ENCODE data around the gene EXOC1L.
A peak's percentile ranks its signal among the peaks of the same experiment; 100 is the strongest.

The EXOC1L gene

DNA sequence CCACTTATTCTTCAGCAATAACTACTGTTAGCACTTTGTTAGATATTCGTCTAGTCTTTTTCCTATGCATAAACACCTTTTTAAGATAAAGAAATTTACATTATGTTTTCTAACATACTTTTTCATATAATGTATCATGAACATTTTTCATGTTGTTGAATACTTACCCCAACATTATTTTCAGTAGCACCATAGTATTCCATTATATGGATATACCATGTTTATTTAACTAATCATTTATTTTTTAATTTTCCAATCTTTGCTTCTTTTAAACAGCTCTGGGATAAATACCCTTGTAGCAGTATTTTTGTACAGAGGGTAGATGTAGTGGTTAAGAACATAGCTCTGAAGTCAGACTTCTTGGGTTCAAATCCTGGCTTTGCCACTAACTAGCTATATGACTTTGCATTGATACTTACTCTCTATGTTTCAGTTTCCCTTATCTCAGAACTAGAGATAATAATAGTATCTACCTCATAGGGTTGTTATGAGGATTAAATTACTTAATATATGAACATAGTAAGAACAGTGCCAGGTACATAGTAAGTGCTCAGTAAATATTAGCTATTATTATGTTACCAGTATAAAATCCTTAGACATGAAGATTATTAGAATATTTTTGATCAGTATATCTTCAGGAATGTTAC, 45.1 kb downstream of the EXOC1L start:
- no peak overlapping the region for H3K4me3 ChIP-seq (ENCODE audit: low read depth, low read length)
- TF ChIP-seq, protein P1, sequence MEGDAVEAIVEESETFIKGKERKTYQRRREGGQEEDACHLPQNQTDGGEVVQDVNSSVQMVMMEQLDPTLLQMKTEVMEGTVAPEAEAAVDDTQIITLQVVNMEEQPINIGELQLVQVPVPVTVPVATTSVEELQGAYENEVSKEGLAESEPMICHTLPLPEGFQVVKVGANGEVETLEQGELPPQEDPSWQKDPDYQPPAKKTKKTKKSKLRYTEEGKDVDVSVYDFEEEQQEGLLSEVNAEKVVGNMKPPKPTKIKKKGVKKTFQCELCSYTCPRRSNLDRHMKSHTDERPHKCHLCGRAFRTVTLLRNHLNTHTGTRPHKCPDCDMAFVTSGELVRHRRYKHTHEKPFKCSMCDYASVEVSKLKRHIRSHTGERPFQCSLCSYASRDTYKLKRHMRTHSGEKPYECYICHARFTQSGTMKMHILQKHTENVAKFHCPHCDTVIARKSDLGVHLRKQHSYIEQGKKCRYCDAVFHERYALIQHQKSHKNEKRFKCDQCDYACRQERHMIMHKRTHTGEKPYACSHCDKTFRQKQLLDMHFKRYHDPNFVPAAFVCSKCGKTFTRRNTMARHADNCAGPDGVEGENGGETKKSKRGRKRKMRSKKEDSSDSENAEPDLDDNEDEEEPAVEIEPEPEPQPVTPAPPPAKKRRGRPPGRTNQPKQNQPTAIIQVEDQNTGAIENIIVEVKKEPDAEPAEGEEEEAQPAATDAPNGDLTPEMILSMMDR (IDR thresholded peaks at IDR 0.05; ENCODE audit: low read depth, low read length), result no peak
- in situ Hi-C loops (cut with HindIII; ENCODE audit: low sequenced_read_pairs), result no loop called here
- DNase-seq (ENCODE audit: low read depth, low spot score), result no peak

GRCh38 chr4:55865228-55865806, 45.7 kb downstream of the EXOC1L start:
- no peak overlapping the region for H3K4me3 ChIP-seq (ENCODE audit: low read depth, low read length)
- TF ChIP-seq, protein P1 (IDR thresholded peaks at IDR 0.05; ENCODE audit: low read depth, low read length), result no peak
- peak; percentile 73 for DNase-seq (ENCODE audit: low read depth, low spot score)
- in situ Hi-C loops (cut with HindIII; ENCODE audit: low sequenced_read_pairs), result no loop called here

DNA sequence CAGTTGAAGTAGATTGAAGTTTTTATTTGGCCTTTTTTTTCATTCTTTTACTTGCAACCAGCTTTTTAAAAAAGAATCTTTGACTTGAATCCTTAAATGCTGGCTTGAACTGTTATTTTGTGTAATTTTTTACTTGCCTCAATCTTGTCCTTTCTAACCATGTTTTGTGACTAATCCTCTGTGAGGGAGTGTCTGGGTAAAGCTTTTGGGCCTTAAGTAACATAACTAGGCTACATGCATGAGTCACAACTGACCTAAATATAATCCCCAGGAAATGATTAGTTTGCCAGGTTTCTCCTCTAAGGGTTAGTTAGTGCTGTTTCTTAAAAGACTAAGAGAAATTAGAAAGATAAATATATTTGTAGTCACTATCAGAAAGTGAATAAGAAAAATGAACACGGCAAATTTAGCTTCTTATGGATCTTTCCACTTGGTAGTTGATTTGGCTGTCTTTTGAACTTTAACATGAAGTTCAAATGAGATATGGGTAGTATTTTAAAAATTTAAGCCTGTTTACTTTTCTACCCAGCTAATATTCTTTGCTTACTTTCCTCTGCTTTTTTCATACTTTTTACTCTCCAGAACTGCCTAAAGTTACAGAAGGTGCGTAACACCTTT, 46.8 kb downstream of the EXOC1L start:
- in situ Hi-C loops (cut with HindIII; ENCODE audit: low sequenced_read_pairs), result no loop called here
- TF ChIP-seq, protein P1 (IDR thresholded peaks at IDR 0.05; ENCODE audit: low read depth, low read length), result no peak
- no peak overlapping the region for H3K4me3 ChIP-seq (ENCODE audit: low read depth, low read length)
- DNase-seq (ENCODE audit: low read depth, low spot score), result peak; percentile 95

DNA sequence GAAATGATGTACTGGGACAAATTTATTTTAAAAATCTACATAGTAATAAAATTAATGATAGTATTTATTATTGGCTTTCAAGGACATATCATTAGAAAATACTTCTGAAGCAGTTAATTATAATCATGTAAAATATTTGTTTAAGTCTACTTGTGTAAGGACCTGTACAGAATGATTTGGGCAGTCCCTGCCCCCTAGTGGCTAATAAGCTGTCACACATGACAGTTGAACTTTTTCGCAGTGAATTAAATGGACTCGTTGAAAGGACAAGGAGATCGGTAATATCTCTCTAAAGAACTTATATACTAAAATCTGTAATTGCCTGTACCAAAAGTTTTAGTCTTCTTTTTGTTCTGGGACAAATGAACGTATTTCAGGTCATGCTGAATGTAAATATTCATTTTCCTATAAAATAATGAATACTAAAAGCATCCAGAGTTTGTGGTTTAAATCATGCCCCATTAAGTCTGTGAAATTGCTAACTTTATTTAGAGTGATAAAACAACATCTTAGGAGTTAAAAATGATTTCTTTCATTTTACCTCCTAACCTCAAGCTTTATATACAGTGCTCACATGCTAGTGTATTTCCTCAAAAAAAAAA, 47.5 kb downstream of the EXOC1L start:
- TF ChIP-seq, protein P1 (IDR thresholded peaks at IDR 0.05; ENCODE audit: low read depth, low read length), result peak; percentile 80
- H3K4me3 ChIP-seq (ENCODE audit: low read depth, low read length), result no peak overlapping the region
- peak; percentile 78 for DNase-seq (ENCODE audit: low read depth, low spot score)
- in situ Hi-C loops (cut with HindIII; ENCODE audit: low sequenced_read_pairs), result no loop called here

DNA sequence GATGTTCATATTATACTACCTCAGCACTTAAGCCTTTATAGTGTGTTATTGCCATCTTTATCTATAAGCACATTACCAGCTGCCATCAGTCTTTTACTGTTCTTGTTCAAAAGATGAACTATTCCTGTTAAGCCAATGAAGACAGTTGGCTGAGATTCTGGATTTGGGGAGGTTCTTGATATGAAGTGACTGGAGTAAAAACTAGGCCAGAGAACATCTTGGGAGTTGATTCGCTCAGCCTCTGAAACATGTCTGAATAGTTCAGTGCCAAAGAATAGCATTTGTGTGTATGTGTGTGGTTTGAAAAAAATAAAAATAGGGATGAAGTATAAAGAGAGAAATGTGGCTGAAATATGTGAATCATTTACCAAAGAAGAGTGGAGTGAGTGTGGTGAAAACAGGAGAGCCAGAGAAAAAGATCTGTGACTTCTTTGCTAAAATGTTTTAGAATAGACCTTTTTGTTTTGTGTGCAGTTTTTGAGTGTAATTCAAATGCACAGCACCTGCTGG, 49.0 kb downstream of the EXOC1L start:
- in situ Hi-C loops (cut with HindIII; ENCODE audit: low sequenced_read_pairs), result no loop called here
- TF ChIP-seq, protein P1 (IDR thresholded peaks at IDR 0.05; ENCODE audit: low read depth, low read length), result no peak
- H3K4me3 ChIP-seq (ENCODE audit: low read depth, low read length), result no peak overlapping the region
- DNase-seq (ENCODE audit: low read depth, low spot score), result no peak

- TF ChIP-seq, protein P1 (IDR thresholded peaks at IDR 0.05; ENCODE audit: low read depth, low read length), result no peak
- in situ Hi-C loops (cut with HindIII; ENCODE audit: low sequenced_read_pairs), result no loop called here
- H3K4me3 ChIP-seq (ENCODE audit: low read depth, low read length), result no peak overlapping the region
- DNase-seq (ENCODE audit: low read depth, low spot score), result no peak
These were observed 51.8 kb downstream of the EXOC1L start for GRCh38 chr4:55871299-55871800.

Data from astrocyte of the spinal cord (primary cell).